GM19438 (cell line): ENCODE data around the gene ARFGAP3.
"Not testable (repeated sequence)": the region's sequence is repeated elsewhere in the genome, so short reads cannot be mapped to it uniquely, and the experiment has no call there.

ENCODE experiments used
- ATAC-seq: cut with Tn5 transposase; IDR thresholded peaks from one replicate; pipeline ENCODE4 v1.9.1; 2021; ENCODE audit warnings: low read depth; ENCODE audit not compliant: unreplicated experiment

Gene ARFGAP3

GRCh38 chr22:42799461-42800405 lies 57.3 kb downstream of the ARFGAP3 start:
- ATAC-seq: no peak

DNA sequence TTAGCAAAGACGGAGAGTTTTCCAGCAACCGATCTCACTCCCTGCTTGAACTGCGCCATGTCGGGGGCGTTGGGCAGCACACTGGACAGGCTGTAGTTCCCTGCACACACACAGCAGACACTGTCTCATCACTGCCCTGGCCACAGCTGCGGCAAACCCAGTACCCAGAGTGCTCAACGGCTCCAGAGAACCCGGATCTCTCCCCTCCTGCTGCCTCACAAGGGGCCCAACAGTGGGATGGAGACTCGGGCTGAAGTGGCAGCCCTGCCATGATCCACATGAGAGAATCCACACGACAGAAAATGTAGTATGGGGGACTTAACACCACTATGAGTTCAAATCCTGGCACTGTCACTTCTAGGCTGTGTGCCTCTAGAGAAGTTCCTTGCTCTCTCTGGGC lies 58.0 kb downstream of the ARFGAP3 start:
- no peak for ATAC-seq

DNA sequence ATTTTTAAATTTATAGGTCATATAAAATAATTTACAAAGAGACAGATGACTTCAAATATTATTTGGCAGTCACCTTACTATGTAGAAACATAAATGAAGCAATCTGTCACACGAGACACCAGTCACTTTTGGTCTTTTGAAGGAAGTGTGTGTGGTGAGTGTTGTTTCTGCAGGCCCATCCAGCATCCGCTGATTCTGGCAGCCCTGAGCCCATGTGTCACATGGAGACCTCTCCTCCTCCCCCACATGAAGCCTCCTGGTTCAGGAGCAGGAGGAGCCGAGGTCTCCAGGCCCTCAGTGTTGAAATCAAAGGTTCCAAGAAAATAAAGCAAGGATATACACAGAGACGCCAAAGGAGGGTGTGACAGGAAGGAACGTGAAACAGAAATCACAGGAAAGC lies 60.1 kb downstream of the ARFGAP3 start:
- ATAC-seq: no peak

DNA sequence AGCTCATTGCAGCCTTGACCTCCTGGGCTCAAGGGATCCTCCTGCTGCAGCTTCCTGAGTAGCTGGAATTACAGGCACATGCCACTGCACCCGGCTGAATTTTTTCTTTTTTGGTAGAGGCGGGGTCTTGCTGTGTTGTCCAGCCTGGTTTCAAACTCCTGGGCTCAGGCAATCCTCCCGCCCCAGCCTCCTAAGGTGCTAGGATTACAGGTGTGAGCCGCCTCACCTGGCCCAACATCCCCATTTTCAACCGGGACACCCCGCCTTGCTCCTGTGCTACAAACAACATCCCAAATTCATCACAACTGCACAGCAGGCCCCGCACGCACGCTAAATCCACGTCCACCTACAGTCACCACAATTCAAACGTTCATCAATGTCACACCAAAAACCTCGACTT lies 61.0 kb downstream of the ARFGAP3 start:
- ATAC-seq: no peak

DNA sequence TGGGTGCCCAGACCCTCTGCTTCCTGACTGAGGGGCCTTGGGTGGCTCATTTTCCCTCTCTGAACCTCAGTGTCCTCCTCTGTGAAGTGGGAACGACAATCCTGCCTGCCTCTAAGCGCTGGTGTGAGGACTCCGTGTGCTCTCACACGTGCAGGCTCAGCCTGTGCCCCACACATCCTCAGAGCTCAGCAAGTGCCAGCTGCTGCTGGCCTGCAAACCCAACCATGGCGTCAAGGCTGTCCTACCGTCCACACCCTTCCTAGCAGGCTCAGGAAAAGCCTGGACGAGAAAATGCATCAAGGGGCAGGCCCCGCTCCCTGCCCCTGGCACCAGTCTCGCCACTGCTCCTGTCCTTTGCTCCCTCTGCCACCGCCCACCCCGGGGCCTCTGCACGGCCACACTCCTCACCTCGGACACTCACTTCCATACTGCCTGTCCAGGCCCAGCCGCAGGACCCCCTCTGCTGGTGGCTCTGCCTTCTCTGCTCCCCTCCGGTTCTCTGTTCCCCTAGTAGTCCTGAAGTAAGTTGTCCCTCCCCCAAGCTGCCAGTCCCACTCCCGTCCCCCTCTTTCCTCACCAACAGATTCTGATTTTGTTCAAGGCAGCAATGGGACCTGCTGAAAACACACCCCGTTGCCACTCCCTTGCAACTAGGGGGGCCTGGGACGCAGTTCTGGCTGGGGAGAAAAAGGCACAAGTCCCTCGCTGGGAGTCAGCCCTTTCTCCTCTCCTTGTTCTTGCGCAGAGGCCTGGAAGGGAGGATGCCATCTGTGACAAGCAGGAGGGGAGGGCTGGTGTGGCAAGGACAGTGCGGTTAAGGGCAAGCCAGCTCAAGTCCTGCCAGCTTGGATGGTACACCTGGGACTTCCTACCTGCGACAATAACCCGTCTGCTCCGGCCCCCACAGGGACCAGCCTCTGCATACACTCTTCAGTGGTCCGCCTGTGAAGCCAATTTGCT lies 62.2 kb downstream of the ARFGAP3 start:
- no peak for ATAC-seq

- no peak for ATAC-seq
Observed at GRCh38 chr22:42793848-42794405, 63.1 kb downstream of the ARFGAP3 start.

DNA sequence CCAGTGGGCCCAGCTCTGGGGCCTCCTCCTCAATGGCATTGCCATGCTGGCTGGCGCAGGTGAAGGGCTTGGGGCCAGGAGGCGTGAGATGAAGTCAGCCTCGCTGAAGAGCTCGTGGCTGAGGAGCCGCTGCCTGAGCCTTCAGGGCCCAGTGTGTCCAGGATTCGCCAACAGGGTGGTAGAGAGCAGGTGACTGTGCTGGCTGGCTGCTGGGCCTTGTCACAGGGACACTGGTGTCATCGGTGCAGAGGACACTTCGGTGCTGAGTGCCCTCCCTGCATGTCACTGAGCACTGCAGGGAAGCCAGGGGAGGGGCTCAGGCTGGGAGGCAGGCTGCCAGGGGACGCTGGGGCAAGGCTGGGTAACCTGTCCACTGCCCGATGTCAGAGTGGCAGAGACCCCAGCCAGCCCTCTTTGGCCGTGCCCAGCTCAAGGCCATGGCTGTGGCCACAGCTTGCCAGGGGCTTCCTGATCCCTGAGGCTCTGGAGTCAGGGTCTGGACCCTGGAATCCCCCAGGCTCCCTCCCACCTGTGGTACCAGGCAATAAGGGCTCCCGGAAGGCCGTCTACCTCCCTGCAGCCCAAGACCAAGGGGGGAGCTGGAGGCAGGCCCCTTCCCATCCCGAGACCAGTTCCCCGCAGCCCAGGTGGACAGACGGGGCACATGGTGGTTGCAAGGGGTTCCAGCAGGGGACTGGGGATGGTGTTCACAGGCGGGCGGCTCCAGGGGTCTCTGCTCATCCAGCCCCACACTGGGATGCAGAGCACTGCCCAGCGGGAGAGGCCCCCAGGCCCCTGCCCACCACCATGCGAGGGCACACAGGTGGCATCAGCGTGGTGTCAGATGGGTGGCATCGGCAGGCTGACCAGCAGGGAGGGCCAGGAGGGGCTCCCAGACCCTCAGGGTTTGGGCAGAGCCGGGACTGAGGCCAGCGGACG lies 63.9 kb downstream of the ARFGAP3 start:
- ATAC-seq: no peak

DNA sequence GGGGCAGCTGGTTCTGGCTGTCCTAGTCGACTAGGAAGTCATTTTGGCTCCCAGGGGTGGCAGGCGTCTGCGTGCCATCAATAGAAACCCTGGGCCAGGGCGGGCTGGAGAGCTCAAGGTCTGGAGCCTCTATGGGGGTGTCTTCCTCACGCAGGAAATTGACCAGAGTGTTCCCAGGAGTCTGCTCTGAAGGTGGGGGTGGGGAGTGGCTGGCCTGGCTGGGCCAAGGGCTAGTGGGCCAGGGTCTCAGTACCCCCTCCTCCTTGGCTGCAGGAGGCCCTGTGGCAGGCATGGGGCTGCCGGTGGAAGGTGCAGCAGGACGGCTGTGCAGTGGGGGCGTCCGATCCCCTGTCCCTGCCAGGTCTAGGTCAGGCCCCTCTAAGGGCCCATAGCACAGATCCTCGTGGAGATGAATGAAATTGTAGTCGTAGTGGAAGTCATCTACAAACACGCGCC lies 64.6 kb downstream of the ARFGAP3 start:
- ATAC-seq: no peak

DNA sequence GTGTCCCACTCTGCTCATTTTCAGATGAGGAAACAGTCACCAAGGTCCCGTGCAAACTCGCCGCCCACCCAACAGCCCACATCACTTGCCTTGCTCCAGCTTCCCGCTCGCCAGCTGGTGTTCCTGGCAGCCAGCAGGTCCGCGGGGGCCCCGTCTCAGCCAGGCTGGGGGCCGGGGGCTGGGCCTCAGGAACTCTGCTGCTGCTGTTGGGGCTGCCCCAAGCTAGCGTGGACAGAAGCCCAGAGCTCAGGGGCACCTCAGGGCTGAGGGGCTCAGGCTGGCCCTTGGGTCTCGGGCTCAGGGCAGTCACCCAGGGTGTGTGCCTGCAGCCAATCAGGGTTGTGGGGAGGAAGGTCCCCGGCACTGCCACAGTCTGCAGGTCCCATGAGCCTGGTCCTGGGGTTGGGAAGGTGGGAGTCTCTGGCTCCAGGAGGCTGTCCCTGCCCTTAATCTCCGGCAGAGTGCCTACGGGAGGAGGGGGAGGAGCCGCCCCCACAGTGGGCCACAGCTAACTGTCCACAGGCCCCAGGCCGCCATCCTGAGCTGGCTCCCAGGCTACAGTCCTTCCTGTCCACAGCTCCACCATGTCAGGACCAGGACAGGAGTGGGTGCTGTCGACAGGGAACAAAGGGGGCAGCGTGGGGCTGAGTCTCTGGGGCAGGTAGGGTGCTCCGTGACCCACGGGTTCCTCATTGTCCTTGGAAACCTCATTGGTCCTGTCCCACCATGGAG lies 65.2 kb downstream of the ARFGAP3 start:
- ATAC-seq: no peak

- ATAC-seq: no peak
Observed at GRCh38 chr22:42788466-42788865, 68.6 kb downstream of the ARFGAP3 start.

GRCh38 chr22:42788021-42788420 lies 69.1 kb downstream of the ARFGAP3 start:
- ATAC-seq: no peak

GRCh38 chr22:42787357-42787736 lies 69.7 kb downstream of the ARFGAP3 start:
- no peak for ATAC-seq

GRCh38 chr22:42786606-42787356 lies 70.3 kb downstream of the ARFGAP3 start:
- no peak for ATAC-seq

- ATAC-seq: no peak
Observed at GRCh38 chr22:42785706-42786499, 71.2 kb downstream of the ARFGAP3 start.

DNA sequence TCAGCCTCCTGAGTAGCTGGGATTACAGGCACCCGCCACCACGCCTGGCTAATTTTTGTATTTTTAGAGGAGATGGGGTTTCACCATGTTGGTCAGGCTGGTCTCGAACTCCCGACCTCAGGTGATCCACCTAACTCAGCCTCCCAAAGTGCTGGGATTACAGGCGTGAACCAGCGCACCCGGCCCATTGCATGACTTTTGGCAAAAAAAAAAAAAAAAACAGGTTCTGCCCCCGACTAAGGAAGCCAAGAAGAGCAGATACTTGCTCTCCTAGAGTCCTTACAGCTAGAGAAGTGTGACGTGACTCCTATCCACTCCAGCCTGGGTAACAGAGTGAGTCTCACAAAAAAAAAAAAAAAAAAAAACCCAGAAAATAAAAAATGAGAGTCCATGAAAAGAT lies 74.8 kb downstream of the ARFGAP3 start:
- ATAC-seq: not testable (repeated sequence)

GRCh38 chr22:42780070-42780540 lies 77.0 kb downstream of the ARFGAP3 start:
- ATAC-seq: no peak

DNA sequence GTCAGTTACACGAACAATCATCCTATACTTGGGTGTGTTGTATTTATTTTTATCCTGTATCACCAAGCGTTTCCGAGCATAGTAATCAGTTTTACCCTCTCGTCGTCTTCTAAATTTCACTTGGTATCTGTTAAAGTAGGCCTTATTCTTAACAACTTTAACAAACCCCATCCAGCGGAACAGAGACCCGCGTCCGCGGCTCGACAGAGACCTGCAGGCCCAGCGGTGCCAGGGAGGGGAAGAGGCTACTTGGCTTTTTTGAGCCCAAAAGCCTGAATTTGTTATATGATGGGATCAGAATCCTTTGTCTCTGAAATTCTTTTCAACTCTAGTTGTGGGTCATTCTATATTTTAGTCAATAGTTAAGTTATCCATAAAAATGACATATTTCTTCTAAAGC lies 79.9 kb downstream of the ARFGAP3 start:
- no peak for ATAC-seq

- no peak for ATAC-seq
Observed at GRCh38 chr22:42773167-42773566, 83.9 kb downstream of the ARFGAP3 start.
